ENCODE data around the gene MDFI.

DNA sequence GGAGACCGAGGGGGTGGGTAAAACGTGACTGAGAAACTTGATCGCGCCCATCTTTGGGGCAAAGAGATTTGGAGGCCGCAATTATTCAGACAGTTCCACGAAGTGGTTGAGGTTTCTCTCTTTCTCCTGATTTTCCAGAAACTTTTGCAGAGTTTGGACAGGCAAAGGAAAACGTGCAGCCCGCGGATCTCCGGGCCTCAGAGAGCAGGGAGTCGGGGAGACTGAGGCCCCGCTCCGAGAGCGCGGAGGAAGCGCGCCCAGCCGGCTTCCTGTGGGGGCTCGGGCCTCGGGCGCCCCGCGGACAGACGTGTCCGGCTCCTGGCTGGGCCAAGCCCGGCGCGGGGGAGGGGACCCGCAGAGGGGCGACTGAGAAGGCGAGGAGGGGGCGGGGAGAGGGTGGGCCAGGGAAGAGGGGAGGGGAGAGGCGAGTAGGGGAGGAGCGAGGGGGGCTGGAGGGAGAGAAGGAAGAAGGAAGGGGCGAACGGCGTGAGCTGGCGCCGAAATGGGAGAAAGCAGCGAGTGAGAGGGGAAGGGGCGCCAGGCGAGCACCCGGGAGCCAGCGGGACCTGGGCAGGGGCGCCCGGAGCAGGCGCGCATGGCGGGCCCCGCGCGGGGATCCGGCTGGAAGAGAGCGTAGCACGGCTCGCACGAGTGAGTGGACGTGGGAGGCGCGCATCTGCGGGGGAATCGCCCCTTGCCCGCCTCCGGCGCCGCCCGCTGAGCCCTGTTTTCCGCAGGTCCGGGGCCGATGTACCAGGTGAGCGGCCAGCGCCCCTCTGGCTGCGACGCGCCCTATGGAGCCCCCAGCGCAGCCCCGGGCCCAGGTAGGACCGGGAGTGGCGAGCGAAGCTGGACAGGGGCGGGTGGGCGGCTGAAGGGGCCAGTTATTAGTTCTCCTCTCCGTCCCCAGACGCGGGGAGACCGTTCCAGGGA, at the start of gene MDFI:
- TF ChIP-seq EP300 (conservative IDR thresholded peaks at IDR 0.05; ENCODE audit: poor library complexity, severe bottlenecking) = no peak
- TF ChIP-seq, protein P1, sequence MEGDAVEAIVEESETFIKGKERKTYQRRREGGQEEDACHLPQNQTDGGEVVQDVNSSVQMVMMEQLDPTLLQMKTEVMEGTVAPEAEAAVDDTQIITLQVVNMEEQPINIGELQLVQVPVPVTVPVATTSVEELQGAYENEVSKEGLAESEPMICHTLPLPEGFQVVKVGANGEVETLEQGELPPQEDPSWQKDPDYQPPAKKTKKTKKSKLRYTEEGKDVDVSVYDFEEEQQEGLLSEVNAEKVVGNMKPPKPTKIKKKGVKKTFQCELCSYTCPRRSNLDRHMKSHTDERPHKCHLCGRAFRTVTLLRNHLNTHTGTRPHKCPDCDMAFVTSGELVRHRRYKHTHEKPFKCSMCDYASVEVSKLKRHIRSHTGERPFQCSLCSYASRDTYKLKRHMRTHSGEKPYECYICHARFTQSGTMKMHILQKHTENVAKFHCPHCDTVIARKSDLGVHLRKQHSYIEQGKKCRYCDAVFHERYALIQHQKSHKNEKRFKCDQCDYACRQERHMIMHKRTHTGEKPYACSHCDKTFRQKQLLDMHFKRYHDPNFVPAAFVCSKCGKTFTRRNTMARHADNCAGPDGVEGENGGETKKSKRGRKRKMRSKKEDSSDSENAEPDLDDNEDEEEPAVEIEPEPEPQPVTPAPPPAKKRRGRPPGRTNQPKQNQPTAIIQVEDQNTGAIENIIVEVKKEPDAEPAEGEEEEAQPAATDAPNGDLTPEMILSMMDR (IDR thresholded peaks at IDR 0.05; ENCODE audit: poor library complexity, severe bottlenecking) = no peak

Measured in neural cell (in vitro differentiated cells).